ENCODE measurements around the gene GNG7.
"Not testable (repeated sequence)": the region's sequence is repeated elsewhere in the genome, so short reads cannot be mapped to it uniquely, and the experiment has no call there.

GNG7 gene

DNA sequence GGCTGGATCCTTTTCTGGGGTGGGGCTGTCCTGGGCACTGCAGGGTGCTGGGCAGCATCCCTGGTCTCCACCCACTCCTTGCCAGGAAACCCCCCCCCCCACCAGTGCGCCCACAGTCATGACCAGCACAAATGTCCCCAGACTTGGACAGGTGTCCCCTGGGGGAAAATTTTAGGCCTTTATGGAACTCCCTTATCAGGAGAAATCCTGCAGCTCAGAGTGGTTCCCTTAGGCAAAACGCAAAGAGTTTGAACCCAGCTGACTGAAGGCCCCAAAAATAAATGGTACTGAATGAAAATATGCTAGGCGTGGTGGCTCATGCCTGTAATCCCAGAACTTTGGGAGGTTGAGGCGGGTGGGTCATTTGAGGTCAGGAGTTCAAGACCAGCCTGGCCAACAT, 174.8 kb downstream of the GNG7 start:
- DNase-seq: no peak

DNA sequence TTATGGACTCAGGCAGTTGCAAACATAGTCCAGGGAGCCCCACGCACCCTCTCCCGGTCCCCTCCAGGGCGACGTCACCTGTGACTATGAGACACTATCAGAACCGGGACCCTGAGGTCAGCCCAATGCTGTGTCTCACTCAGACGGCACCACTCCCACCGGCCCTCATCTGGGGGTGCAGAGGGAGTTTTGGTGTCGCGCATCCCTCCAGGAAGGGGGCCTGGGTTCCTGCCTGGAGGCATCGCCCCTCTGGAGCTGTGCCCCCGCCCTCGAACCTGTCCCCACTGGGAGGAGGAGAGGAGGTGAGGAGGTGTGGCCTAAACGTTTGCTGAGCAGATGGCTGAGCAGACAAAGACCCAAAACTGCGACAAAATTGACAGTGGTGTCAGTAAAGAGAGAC, 175.3 kb downstream of the GNG7 start:
- no peak for DNase-seq

DNA sequence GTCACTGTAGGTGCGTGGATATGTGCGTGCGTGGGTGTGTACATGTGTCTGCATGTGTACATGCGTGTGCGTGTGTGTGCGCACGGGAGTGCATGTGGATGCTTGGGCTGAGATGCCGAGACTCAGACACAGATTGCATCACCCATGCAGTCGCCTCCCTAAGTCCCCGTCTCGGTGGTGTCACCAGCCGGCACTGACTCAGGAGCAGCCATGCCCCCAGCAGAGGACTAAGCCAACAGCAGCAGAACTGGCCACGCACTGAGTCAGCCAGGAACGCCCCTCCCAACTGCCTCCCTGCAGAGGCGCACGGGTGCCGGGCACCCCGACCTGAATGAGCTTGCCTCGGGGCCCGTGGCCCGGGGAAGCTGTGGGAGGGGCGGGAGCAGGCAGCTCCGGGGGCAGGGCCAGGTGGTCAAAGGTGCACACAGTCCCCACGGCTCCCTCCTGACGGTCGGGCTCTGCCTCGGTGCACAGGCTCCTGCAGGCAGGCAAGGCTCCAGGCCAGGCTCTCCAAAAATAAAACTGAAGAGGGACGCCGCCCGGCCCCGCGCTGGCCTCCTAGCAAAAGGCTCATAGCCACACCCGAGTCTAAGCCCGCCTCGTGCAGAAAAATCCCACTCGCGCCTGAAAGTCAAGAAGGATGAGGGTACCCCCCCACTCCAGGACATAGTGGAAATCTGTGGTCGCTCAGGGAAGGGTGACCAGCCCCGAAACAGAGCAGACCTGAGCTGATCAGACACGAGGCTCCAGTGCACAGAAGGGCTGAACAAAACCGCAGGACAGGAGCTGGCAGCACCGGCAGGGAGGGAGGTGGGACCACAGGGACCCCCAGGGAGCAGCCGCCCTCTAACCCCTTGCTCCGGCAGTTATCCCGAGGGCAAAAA, 177.4 kb downstream of the GNG7 start:
- DNase-seq: no peak

DNA sequence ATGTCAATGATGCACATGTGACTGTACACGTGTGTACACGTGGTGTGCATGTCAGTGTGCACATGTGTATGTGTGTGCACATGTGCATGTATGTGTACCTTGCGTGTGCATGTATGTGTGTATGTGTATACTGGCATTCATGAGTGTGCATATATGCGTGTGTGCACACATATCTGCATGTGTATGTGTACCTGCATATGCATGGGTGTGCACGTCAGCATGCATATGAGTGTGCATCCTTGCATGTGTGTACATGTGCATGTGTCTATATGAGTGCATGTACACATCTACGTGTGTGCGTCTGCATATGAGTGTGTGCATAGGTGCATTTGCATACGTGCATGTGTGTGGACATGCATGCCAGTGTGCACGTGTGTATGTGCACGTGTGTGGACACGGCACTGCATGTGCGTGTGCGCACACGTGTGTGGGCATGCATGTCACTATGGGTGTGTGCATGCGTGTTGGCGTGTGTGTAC, 178.1 kb downstream of the GNG7 start:
- no peak for DNase-seq

DNA sequence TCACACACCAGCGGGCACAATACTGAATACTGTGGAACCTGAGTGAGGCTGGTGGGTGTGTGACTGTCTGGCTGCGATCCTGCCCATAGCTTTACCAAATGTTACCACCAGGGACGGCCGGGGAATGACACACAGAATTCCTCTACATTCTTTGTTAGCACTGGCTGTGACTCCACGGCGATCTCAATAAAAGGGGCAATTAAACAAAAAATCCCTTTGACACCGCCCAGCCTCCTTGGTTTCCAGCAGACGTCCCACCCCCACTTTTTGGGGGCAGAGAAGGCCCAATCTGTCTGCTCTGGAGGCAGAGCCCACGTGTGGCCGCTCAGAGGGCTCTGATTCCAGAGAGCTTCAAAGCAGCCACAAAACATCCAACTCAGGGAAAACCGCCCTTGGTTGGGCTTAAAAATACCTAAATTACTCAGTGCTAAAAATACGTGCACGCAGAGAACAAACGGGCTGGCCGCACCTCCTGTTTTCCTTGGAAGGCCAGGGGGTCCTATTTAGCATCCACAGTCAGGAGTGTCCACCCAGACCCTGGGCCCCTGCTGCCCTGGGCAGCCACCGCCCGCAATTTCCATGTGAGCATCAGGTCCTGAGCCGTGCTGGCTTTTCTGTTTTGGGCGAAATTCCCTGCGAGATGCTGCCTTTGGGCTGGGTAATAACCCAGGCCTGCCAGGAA, 178.7 kb downstream of the GNG7 start:
- no peak for DNase-seq

DNA sequence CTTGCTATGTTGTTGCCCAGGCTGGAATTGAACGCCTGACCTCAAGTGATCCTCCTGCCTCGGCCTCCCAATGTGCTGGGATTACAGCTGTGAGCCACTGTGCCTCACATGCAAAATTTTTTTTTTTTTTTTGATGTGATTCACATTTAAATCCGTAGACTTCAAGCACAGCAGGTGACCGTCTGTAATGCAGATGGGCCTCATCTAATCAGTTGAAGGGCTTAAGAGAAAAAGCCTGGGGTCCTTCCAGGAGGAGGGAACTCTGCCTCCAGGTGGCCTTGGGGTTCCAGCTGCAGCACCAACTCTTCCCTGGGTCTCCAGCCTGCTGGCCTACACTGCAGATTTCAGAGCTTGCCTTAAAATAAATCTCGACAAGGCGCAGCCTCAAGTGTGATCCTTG, 183.0 kb downstream of the GNG7 start:
- DNase-seq: no peak

DNA sequence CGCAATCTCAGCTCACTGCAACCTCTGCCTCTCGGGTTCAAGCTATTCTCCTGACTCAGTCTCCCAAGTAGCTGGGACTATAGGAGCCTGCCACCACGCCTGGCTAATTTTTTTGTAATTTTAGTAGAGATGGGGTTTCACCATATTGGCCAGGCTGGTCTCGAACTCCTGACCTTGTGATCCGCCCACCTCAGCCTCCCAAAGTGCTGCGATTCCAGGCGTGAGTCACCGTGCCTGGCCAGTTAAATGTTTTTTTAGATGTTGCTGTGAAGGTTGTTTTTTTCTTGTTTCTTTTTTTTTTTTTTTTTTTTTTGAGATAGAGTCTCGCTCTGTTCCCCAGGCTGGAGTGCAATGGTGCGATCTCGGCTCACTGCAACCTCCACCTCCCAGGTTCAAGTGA, 183.6 kb downstream of the GNG7 start:
- DNase-seq: not testable (repeated sequence)

DNA sequence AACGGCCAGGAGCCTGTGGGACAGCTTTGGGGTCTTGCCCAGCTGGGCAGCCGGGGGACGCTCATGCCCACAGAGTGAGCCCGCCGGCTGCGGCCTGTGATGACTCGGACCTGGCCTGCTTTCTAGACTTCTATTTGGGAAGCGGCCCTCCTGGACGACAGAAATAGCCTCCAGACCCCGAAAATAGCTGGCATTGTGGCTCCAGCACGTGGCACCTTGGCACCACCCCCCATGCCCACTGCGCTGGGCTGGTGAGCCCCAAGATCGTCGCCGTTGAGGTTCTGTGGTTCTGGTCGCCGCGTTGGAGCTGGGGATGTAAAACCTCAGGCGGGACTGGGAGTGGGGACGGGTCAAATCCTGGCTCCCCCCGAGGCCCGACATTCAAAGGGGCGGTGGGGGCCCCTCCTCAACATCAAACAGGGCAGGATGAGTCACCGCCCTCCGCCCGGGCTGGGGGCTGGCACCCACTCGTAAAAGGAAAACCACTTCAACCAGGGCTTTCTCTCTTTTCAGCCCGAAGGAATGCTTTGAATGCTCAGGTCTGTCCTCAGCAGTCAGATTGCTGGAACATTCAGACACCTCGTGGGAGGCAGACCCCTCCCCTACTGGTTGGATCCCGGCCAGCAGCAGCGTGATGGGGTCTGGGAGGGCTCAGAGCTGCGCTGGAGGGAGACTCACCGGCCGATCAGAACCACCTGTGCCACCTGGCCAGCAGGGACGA, 184.5 kb downstream of the GNG7 start:
- no peak for DNase-seq

DNA sequence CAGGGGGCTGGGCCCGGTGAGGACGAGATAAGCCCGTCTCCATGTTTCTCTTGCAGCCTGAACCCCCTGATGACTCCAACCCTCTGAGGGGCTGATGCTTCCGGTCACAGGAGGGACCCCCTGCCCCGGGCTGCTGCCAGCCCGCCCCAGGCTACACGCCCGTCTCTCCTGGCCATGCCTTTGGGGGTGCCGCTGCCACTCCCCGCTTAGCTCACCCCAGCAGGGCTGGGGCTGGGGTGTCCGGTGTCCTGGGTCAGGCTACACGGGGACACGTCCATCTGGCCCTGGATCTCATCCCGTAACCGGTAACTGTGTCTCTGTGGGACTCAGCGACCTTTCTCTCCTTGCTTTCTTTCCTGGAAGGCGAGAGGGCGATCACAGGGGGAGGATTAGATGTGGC, 185.8 kb downstream of the GNG7 start:
- no peak for DNase-seq

DNA sequence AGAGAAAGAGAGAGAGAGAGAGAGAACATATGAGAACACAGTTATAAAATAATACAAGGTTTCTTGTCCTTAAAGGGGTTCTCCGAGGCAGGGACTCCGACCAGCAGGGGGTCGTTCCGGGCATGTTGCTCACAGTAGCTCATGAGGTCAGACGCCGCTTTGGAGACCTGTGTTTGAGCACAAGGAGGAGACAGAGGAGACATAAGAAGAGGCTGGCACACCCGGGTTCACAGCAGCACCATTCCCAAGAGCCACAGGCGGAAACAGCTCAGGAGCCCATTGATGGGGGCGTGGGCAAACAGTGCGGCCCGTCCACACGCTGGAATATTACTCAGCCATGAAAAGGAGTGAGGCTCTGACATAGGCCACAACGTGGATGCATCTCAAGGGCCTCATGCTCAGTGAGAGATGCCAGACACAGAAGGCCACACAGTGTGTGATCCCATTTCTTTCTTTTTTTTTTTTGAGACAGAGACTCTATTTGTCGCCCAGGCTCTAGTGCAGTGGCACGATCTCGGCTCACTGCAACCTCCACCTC, 187.4 kb downstream of the GNG7 start:
- no peak for DNase-seq

DNA sequence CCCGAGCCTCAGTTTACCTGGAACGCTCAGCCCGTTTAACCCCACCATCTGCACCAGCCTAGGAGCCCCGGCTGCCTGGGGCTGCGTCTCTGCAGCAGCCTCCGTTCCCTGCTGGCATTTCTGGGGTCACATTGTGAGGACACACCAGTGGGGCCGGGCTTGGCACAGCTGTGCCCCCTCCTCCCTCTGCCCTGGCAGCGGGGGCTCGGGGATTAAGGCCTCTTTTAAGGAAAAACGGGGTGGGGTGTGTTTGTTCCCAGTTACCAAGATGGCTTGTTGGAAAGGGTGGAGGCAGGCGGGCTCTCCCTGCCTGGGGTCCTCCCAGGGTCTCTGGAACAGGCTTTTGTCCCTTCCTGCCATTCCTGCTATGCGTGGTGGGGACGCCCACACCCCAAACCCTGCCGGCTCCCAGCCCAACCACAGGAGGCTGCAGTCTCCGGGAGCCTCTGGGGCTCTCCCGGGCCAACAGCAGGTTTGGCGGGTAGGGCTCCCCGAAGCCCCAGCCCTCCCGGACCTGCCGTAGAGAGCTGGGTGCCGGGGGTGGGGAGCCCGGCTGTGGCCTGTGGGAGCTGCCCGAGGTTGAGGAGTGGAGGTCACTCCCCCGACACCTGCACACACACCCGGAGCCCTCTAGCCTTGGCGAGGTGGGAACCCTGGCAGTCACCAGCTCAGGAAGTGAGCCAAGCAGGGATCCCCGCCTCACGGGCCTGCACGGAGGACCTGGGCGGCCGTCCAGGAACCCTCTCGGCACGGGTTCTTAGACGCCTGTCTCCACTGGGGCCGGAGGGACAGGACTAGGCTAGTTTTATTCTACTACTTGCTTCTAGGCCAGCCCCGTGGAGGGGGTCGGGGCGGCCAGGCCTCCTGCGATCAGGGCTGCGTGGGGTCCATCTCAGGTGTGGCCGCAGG, 189.7 kb downstream of the GNG7 start:
- DNase-seq: no peak

DNA sequence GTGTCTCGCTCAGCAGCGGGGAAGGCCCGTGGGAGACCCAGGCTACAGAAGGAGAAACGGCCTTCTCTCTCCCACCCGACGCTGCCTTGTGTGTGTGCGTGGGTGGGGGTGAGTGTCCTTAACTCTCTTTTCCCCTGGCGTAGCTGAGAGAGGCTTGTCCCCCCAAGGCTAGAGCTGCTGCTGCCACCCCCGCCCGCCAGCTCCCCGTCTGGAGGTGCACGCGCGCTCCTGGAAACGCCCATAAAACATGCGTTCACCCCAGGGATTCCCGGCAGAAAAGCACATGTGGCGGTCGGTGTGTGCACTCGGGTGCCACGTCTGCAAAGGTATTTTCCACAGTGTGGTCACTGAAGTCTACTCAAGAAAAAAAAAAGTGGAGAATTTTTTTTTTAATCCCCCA, 190.5 kb downstream of the GNG7 start:
- no peak for DNase-seq

DNA sequence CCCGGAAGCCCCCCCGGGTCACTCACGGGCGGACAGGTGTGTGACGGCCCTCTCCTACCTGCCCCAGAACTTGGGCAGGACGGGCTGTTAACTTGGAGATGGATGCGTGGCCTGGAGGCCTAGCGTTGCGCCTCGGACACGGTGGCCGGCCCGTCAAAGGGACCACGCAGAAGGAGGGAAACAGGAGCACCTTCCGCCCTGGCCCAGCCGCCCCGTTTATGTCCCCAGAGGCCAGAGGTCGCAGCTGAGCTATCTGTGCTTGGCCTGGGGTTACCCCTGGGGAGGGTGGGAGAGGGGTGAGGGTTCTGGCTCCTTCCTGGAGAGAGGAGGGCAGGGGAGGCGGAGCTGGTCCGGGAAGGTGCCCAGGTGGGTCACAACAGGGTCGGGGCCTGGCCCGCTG, 190.9 kb downstream of the GNG7 start:
- DNase-seq: no peak

DNA sequence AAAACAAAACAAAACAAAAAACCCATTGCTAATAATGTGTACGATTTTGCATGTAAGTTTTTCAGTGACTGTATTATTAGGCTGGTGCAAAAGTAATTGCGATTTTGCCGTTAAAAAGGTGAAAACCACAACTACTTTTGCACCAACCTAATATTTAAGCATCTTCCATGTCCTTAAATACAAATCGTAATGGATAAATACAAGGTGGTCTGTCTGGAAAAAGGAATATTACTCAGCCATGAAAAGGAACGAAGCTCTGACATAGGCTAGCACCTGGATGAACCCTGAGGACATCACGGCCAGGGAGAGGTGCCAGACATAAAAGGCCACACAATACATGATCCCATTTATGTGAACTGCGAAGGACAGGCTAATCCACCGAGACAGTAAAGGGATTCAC, 193.4 kb downstream of the GNG7 start:
- DNase-seq: no peak

DNA sequence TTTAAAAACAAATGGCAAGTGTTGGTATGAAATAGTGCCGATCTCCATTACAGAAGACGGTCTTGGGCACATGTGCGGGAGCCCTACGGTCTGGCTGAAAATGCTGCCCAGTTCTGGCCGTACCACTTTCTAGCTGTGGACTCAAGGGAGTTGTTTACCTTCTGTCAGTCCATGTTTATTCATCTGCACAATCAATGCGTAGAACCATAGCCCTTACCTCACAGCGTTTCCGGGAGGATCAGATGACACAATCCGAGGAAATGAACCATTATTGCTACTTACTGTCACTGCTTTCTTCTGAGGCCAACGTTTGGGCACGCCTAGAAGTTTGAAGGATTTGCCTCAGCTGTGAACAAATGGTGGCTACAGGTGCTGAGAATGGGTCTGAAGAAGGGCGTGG, 195.4 kb downstream of the GNG7 start:
- DNase-seq: peak; percentile 68

DNA sequence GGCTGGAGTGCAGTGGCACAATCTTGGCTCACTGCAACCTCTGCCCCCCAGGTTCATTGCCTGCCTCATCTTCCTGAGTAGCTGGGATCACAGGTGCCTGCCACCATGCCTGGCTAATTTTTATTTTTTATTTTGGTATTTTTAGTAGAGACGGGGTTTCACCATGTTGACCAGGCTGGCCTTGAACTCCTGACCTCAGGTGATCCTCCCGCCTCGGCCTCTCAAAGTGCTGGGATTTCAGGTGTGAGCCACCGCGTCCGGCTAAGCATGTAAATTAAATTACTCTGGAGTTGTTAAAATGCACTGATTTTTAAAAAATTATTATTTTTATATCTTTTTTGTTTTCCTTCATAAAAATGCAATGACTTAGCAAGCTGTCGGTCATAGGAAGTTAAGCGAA, 195.8 kb downstream of the GNG7 start:
- not testable (repeated sequence) for DNase-seq

DNA sequence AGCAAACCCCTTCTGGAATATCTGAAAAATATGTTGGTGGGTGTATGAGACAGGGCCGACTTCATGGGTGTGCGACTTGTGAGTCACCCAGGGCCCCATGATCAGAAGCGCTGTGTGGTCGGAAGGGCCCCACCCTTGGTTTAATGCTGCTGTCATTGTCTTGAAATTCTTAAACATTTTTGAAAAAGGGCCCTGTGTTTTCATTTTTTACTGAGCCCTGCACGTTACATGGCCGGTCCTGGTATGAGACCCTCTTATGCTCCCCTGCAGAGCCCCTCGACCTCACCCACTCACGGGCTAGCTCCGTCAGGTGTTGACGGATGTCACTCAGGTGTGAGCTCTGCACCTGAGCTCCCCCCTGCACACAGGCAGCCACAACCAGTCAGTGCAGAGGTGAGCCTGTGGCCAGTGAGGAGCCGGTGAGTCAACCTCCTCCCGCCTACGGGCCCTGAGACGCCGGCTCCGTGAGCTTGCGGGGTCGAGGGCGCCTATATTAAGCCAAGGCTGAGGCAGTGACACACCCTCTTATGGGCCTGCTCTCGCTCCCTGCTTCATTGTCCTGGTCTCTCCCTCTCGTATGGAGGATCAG, 198.9 kb downstream of the GNG7 start:
- no peak for DNase-seq

DNA sequence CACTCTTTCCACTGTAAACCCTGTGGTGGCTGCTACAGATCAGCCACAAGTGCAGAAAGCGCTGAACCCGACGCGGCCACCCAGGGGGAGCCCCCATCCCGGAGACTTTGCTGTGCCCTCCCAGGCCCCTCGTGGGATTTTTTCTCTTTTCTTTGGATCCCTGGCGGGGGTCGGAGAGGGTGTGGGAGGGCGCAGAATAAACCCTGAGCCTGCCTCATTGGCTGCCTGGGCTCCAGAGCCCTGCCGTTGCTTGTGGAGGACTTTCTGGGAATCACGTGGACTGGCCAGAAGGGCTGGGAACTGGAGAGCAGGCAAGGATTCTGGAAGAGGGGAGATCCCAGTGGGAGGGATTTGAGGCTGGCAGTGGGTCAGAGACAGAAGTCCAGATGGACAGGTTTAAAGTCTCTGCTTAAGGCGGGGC, 201.6 kb downstream of the GNG7 start:
- DNase-seq: no peak

DNA sequence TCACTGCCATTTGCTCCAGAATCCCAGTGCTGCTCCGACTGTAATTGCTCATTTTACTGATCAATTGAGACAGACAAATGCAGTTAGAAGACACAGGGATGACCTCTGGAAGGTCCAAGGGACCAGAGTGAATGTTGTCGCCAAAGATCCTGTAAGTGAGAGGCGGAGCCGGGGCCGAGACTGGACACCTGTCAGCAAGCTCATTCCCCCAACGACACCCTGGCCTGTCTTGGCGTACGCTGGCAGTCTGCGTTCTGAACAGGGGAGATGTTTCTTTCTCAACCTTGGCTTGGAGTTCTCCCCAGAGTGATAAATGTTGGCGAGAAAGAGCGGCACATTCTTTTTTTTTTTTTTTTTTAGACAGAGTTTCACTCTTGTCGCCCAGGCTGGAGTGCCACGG, 202.3 kb downstream of the GNG7 start:
- DNase-seq: no peak

DNA sequence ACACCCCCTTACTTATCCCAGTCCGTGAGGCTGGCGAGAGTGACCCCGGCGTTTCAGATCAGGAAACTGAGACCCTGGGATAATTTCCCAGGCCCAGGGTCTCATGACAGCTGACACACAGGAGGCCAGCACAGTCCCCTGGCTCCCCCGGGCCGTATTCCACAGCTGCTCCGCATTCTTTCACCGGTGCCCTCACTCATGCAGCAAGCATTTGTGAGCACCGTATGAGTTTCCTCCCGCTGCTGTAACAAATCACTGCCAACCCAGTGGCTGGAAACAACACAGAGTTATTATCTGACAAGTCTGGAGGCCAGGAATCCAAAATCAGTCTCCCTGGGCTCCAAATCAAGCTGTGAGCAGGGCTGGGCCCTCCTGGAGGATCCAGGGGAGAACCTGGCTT, 205.3 kb downstream of the GNG7 start:
- no peak for DNase-seq

DNA sequence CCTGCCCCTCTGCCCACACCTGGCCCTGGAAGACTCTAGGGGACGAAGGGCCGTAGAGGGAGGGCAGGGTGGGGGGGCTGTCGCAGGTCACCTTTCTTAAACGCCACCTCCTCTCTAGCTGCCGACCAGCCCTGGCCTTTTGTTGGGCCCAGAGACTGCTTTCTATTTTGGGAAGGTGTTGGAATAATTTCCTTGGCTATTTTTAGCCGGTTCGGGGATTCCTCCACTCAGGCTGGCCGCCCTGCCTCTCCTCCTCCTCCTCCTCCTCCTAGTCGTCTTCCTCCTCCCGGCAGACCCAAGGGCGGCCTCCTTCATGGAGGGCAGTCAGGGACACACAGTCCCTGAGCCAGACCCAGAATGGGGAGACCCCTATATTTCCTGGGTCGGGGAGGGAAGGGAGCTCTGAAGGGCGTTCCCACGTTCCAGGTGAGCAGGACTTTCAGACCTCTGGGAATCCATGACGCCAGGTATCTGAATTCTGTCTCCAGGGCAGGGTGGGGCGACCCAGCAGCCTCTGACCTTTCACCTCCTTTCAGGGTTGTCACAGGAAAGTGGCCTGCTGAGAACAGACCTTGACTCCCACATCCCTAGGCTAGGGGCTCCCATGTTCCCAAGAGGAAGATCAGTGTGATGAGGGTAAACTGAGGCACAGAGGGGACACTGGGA, 206.7 kb downstream of the GNG7 start:
- DNase-seq: no peak

All from DMS79 (cell line).